NCI-H226 (cell line): ENCODE results near the gene CADPS2.

Experiments used
- DNase-seq: peaks from one replicate; pipeline ENCODE4 v3.0.0-alpha.2; 2015

Gene CADPS2

GRCh38 chr7:122886357-122887081 lies at the start of gene CADPS2:
CADPS2 (minus strand) TSS chr7:122886460; CDS start chr7:122886337, 123 bp downstream.
- peak; percentile 83 for DNase-seq

DNA sequence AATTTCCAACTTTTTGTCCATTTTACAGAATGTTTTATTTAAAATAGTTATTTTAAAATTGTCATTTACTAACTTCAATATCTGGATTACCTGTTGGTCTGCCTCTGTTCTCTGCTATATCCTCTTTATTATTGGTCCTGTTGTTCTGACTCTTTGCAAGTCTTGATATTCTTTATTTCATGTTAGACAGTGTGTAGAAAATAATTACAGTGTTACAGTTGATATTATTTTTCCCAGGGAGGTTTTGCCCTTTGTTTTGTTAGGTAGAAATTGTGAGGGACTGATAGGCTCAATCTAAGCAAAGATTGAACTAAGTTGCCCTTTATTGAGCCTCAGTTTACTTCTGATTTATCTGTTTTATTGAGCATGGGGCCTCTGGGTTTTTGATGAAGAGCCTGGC lies 49.4 kb upstream of the CADPS2 start:
- no peak for DNase-seq

GRCh38 chr7:122919643-122920181 lies 33.5 kb upstream of the CADPS2 start:
- no peak for DNase-seq

DNA sequence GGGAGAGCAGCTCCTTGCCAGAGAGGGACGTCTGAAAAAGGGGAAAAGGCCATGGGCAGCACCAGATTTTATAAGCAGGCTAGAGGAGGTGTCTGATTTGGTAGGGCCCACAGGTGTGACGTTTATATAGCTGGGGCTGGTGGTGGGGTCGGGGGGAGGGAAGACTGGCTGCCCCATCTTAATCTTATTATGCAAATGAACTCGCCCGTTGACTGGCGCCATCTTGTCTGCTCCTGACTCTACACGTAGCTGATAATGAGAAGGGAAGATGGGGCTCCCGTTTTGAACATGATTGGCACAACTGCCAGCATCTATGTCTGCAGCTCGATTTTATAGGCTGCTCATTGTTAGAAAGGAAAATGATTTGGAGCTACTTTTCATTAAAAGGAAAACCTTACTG lies 28.6 kb upstream of the CADPS2 start:
- no peak for DNase-seq

DNA sequence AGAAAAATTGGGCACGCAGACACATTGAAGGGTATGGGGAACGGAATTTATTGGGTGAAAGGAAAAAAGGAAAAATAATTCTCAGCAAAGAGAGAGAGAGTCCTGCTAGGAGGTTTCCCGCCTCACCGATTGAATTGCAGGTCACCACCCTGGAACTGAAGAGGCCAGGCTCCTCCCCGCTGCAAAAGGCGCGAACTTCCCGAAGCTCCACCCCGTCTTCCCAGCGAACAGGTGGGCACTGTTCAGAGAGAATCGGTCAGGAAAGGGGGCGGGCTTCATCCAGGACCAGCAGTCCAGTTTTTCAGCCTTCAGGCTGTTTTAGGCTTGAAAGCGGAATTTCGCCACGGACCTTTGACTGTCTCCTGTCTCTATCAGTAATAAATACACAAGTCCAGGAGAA lies 27.3 kb upstream of the CADPS2 start:
- no peak for DNase-seq

DNA sequence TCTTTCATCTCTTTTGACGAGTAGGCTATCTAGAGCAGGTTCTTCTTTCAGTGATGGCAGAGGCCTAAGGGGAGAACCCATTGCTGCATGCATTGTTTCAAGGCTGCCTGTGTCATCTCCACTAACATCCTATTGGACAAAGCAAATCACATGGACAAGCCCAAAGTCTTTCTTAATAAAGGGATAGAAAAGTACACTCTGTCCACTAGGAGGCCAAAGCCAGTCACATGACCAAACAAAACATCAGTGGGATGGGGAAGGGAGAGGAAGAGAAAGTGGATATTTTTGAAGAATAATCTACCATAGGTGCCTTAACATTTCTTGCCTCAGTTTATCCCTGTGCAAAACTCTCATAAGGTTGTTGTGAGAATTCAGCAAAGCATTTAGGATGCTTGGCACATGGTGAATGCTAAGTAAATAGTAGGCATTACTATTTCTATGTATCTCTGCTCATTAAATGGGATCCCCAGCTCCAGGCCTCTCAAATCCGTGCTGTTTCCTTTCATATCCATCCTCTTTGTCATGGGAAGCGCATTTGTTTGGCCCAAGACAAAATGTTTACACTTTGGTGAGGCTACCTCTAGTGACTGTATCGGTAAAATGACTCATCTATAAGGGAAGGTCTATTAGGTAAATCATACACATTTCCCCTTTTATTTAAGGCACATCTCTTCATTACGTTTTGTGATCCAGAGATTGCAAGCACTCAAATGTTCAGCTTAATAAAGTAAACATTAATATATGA lies 16.7 kb upstream of the CADPS2 start:
- peak; percentile 20 for DNase-seq

GRCh38 chr7:122901250-122901649 lies 15.0 kb upstream of the CADPS2 start:
- no peak for DNase-seq

DNA sequence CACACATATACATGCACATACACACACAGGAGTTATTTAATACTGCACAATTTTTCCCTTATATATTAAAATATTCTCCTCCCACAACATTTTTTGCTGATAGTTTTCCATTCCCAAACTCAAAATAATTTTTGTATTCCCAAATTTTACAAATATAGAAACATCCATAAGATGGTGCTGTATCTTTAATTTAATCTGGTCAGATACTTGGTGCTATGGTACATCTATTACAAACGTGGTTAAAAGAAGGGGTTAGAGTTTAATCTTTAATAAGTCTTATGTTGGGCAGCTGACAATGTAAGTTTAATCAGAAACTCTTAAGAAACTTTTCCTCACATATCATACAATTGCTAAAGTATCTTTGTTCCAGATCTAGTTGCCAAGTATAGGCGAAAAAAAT lies 10.2 kb upstream of the CADPS2 start:
- no peak for DNase-seq

DNA sequence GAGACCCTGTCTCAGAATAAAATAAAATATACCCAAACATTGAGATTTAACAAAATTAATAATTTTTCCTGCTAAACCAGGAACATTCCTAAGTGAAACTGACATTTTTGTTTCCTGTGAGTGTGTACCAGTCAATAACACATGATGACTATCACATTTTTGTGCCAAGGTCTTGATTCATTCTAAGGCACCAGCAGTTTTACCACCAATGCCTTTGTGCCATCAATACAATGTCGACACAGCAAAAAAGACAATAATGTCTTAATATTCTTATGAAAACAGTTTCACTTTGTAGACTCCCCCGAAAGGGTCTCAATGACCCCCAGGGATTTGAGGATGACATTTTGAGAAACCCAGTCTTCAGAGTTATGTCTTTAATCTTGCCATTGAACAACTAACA lies 7.2 kb upstream of the CADPS2 start:
- DNase-seq, result no peak

DNA sequence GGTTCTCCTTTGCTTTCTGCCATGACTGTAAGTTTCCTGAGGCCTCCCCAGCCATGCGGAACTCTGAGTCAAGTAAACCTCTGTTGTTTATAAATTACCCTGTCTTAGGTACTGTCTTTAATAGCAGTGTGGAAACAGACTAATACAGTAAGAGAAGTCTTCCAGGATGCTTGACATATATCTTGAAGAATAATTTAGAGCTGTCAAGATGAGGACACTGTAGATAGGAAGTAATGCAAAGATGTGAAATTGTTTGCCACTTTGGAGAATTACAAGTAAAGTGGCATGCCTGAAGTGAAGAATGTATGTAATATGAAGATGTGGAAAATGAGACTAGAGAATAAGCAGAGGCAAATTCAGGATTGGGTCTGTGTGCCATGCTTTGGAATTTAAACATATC lies 2.9 kb upstream of the CADPS2 start:
- DNase-seq, result no peak

DNA sequence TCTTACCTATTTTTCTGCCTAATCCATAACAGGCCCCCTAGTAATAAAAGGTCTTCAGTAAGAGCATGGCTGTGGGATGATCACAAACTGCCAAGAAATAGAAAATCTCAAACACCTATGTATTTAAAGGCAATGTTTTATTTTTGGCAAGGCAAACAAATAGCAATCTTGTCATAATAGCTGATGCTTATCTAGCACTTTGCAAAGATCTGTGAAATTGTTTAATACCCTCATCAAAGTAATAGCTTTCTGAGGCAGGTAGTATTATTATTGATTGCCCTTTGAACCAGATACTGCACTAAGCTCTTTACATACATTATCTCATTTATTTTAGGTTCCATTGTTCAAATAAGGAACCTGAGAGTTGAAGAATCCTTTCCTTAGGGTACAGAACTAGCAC lies 1.6 kb upstream of the CADPS2 start:
- no peak for DNase-seq

DNA sequence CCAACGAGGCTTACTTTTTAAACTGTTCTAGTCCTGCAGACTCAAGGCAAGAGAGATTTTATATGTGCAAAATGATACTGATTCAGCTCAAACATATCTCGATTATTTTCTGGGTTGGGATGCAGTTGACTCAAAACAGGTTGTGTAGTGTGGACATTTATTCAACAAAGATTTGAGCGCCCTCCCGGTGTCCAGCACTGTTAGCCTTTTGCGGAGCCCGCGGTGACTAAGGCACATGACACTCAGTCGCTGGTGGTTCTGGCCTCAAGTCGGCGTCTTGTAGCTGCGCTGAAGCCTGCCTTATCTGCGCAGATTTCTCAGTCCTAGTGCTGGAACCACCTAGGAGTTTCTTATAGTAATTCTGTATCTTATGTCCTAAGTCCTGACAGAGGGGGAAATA lies 938 bp upstream of the CADPS2 start:
- peak; percentile 52 for DNase-seq

GRCh38 chr7:122885583-122886356 lies 490 bp downstream of the CADPS2 start:
- peak; percentile 15 for DNase-seq

- DNase-seq, result no peak
Observed at GRCh38 chr7:122884186-122884585, 2.1 kb downstream of the CADPS2 start.

- no peak for DNase-seq
Observed at GRCh38 chr7:122883049-122883680, 3.1 kb downstream of the CADPS2 start.

DNA sequence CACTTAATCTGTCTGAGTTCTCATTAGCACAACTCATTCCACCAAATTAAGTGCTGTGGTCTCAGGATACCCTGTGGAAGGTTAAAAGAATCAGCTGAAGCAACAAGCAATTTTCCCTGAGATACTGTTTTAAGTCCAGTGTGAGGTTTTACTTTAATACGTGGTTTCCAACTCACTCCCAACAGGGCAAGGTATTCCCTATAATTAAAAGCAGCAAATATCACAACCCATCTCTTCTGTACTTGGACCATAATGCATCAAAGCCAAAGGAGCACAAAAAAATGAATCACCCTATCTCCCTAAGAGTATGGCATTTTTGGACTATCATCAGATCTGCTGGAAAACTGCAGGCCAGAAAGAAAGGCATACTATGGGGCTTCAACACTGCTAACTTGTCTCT lies 4.9 kb downstream of the CADPS2 start:
- no peak for DNase-seq

DNA sequence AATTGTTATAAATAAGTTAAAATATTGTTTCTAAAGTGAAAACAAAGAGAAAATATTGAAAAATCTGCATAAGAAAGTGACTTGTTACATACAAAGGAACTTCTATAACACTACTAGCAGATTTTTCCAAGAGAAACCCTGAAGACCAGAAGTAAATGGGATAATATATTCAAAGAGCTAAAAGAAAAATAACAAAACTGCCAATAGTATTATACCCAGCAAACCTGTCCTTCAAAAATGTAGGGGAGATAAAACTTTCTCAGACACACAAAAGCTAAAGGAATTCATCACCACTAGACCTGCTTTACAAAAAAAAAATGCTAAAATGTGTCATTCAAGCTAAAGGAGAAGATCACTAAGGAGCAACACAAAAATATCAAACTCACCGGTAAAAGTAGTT lies 17.0 kb downstream of the CADPS2 start:
- DNase-seq, result no peak

DNA sequence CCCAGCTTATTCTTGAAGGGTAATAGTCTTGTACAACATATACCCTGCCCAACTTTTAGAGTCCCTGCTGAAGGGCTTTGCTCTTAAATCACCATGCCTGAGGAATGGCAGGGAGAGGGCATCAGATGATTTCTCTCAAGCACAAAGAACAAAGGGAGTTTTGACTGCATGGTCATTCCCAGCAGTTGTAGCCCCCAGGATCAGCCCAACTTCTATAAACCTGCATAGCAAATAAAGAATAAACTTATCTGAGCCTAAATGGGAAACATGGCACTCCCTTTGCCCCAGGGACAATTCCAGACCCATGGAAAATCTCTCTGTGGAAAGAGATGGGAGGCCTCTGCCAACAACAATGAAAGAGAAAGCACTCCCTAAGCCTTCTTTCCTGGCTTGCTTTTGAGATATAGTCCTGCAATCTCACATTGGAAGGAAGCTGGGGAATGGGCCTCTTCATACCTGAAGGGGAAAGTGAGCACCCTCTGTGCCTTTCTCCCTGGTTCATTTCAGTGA lies 18.7 kb downstream of the CADPS2 start:
- DNase-seq, result no peak

- DNase-seq, result no peak
Observed at GRCh38 chr7:122864838-122865237, 21.4 kb downstream of the CADPS2 start.

DNA sequence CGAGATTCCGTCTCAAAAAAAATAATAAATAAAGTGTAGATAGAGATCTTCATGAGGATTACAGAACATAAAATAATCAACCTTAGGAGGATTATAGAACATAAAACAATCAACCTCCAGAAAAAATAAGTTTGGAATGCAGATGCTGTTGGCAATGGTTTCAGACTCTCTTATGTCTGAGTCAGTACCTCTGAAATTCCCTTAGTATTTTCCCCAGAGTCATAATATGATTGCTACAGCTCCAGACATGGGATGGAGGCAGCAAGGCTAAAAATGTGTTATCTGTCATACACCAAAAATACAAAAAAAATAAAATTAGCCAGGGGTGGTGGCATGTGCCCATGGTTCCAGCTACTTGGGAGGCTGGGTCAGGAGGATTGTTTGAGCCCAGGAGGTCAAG lies 22.2 kb downstream of the CADPS2 start:
- DNase-seq, result no peak

GRCh38 chr7:122858320-122858719 lies 27.9 kb downstream of the CADPS2 start:
- DNase-seq, result no peak

DNA sequence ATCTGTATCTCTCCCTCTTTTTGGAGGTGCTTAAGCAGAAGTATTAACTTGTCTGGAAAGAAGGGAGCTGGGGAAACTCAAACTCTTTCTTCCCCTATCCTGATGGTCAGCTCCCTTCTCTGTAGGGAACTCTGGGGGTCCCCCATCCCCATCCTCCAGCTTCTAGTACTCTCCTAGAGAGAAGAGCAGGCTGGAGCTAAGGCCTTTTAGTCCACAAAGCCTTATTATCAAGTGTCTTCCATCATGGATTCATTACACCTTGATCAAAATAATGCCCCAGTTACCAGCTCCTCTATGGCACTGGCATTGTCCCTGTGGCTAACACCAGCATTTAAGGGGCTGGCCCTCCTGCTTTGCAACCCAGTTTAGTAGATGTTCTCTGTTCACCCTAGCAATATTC lies 35.7 kb downstream of the CADPS2 start:
- DNase-seq, result no peak

DNA sequence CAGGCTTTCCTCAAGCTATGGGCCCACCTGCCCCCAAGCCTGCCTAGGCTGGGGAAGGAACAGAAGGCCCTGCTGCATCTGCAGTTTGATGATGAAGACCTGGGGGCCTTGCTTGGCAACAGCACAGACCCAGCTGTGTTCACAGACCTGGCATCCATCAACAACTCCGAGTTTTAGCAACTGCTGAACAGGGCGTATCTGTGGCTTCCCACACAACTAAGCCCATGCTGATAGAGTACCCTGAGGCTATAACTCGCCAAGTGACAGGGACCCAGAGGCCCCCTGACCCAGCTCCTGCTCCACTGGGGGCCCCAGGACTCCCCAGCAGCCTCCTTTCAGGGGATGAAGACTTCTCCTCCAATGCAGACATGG lies 36.3 kb downstream of the CADPS2 start:
- DNase-seq, result no peak
